ENCODE measurements around the gene TNFAIP2.

DNA sequence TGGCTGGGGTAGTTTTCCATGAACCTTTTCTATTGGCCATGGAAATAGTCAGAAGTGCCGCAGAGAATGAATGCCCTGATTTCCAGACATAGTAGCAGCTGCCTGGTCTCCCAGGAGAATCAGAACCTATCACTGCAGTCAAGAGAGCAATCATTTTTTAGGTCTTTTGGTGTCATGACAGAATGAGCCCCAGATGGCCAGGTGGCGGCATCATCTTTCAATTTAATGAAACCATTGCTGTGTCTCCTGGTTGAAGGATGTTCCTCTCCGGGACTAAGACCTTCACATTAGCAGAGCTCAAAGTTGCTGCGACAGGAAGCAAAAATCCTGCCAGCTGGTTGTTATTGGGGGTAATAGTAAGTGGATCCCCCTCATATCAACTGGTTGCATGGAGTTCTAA lies 18.8 kb downstream of the TNFAIP2 start:
- TF ChIP-seq EP300 (IDR thresholded peaks at IDR 0.05) (no peak), POLR2A (IDR thresholded peaks at IDR 0.05) (no peak)
- TF ChIP-seq, protein P1, sequence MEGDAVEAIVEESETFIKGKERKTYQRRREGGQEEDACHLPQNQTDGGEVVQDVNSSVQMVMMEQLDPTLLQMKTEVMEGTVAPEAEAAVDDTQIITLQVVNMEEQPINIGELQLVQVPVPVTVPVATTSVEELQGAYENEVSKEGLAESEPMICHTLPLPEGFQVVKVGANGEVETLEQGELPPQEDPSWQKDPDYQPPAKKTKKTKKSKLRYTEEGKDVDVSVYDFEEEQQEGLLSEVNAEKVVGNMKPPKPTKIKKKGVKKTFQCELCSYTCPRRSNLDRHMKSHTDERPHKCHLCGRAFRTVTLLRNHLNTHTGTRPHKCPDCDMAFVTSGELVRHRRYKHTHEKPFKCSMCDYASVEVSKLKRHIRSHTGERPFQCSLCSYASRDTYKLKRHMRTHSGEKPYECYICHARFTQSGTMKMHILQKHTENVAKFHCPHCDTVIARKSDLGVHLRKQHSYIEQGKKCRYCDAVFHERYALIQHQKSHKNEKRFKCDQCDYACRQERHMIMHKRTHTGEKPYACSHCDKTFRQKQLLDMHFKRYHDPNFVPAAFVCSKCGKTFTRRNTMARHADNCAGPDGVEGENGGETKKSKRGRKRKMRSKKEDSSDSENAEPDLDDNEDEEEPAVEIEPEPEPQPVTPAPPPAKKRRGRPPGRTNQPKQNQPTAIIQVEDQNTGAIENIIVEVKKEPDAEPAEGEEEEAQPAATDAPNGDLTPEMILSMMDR (IDR thresholded peaks at IDR 0.05), result no peak

All from ovary (tissue), 3 donors.